OCI-LY3 (cell line): ENCODE results near the gene HIP1.
"Not testable (repeated sequence)": the region's sequence is repeated elsewhere in the genome, so short reads cannot be mapped to it uniquely, and the experiment has no call there.

ENCODE experiments used
- H2AFZ ChIP-seq: fragments of 200-600, 300-600 bp; shearing (Covaris generic); 2 replicates; pipeline ENCODE4 v1.6.0; 2014; ENCODE audit warnings: antibody characterized with exemption, low read depth, low read length
- H3K27ac ChIP-seq: fragments of 200-600, 300-600 bp; sonication (generic); 2 replicates; pipeline ENCODE4 v1.5.1; 2014; ENCODE audit warnings: mild to moderate bottlenecking, low read length, moderate library complexity, mixed read lengths
- H3K27me3 ChIP-seq: fragments of 200-600, 300-600 bp; sonication (generic); 2 replicates; pipeline ENCODE4 v1.6.1; 2014; ENCODE audit warnings: low read depth, low read length, mixed read lengths
- H3K36me3 ChIP-seq: fragments of 200-600, 300-600 bp; sonication (generic); replicated peaks from 2 replicates; pipeline ENCODE3; 2014; ENCODE audit warnings: low read depth, low read length, mixed read lengths
- H3K4me1 ChIP-seq: fragments of 300-600, 200-600 bp; sonication (generic); 2 replicates; pipeline ENCODE4 v1.6.1; 2014; ENCODE audit warnings: low read length, mixed read lengths
- H3K4me2 ChIP-seq: fragments of 200-600, 300-600 bp; sonication (generic); 2 replicates; pipeline ENCODE4 v1.6.1; 2014; ENCODE audit warnings: low read length, mixed read lengths
- H3K4me3 ChIP-seq: fragments of 300-600, 200-600 bp; sonication (generic); 2 replicates; pipeline ENCODE4 v1.5.1; 2014; ENCODE audit warnings: antibody characterized with exemption, mild to moderate bottlenecking, low read length, moderate library complexity
- H3K79me2 ChIP-seq: fragments of 300-600, 200-600 bp; shearing (Covaris generic); 2 replicates; pipeline ENCODE4 v1.6.1; 2014; ENCODE audit warnings: mild to moderate bottlenecking, low read length, mixed read lengths
- H3K9ac ChIP-seq: fragments of 300-600, 200-600 bp; shearing (Covaris generic); 2 replicates; pipeline ENCODE4 v1.6.0; 2014; ENCODE audit warnings: mild to moderate bottlenecking, low read length, moderate library complexity
- H3K9me3 ChIP-seq: fragments of 200-600, 300-600 bp; shearing (Covaris generic); 2 replicates; pipeline ENCODE4 v1.6.1; 2014; ENCODE audit warnings: low read length, mixed read lengths; ENCODE audit not compliant: insufficient read depth
- H4K20me1 ChIP-seq: fragments of 200-600, 300-600 bp; sonication (generic); 2 replicates; pipeline ENCODE4 v1.6.1; 2016; ENCODE audit warnings: low read length, mixed read lengths; ENCODE audit not compliant: insufficient read depth
- EZH2phosphoT487 ChIP-seq: fragments of 200-600 bp; shearing (Covaris generic); IDR thresholded peaks from 2 replicates; pipeline ENCODE4 v1.6.1; 2018; ENCODE audit warnings: antibody characterized with exemption, mixed run types, low read depth
- TF ChIP-seq, protein P1 (sequence below): fragments of 200-600, 300-600 bp; sonication (generic); IDR thresholded peaks from 2 replicates; pipeline ENCODE4 v1.5.1; 2014; ENCODE audit warnings: antibody characterized with exemption, low read length, low read depth

Gene HIP1

DNA sequence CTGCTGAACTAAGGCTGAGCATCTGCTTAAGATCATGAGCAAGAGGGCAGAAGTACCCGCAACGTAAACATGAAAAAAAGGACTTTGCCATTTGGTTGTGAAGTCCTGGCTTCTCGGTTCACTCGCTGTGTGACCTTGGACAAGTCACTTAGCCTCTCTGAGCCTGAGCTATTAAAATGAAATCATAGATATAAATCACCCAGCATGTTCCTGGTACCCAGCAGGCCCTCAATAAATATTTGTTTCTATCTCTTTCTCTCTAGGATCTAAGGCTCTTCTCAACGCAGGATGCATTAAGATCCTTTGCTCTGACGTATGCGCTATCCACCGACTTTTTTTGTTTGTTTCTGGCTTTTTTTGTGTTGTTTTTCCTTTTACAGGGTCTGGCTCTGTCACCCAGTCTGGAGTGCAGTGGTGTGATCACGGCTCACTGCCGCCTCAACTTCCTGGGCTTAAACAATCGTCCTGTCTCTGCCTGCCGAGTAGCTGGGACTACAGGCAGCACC is 6.7 kb downstream of the HIP1 start:
- Histone ChIP-seq H3K79me2 (no peaks in the 10 kb centered on the region), H3K36me3 (no peaks in the 10 kb centered on the region), H3K4me1 (peaks cover 5% of the 10 kb centered on the region), H4K20me1 (no peaks in the 10 kb centered on the region), H3K9me3 (no peaks in the 10 kb centered on the region), H3K4me3 (no peak overlapping the region), H3K9ac (no peak overlapping the region), H3K4me2 (no peak overlapping the region), H2AFZ (no peak overlapping the region), H3K27ac (no peak overlapping the region), H3K27me3 (no peaks in the 10 kb centered on the region)
- TF ChIP-seq EZH2phosphoT487, result no peak
- TF ChIP-seq, protein P1, sequence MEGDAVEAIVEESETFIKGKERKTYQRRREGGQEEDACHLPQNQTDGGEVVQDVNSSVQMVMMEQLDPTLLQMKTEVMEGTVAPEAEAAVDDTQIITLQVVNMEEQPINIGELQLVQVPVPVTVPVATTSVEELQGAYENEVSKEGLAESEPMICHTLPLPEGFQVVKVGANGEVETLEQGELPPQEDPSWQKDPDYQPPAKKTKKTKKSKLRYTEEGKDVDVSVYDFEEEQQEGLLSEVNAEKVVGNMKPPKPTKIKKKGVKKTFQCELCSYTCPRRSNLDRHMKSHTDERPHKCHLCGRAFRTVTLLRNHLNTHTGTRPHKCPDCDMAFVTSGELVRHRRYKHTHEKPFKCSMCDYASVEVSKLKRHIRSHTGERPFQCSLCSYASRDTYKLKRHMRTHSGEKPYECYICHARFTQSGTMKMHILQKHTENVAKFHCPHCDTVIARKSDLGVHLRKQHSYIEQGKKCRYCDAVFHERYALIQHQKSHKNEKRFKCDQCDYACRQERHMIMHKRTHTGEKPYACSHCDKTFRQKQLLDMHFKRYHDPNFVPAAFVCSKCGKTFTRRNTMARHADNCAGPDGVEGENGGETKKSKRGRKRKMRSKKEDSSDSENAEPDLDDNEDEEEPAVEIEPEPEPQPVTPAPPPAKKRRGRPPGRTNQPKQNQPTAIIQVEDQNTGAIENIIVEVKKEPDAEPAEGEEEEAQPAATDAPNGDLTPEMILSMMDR, result no peak

DNA sequence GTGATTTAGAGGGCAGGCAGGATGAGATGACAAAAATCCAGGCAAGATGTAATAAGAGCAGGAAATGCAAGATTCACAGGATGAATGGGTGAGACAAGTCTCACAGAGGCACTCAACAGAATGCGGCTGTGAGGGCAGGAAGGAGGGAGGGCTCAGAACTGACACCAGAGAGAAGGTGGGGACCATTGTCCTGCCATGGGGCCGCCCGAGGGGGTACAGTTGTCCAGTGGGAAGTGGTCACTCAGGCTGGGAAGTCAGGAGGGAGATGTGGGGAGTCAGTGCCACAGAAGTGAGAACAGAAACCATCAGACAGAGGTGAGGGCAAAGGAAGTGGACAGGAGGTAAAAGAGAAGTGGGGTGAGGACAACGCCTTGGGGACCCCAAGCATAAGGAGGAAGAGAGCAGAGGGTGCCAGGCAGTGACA is 8.9 kb downstream of the HIP1 start:
- H3K79me2 ChIP-seq, result no peaks in the 10 kb centered on the region
- H3K27me3 ChIP-seq, result no peaks in the 10 kb centered on the region
- no peaks in the 10 kb centered on the region for H4K20me1 ChIP-seq
- no peak overlapping the region for H3K9ac ChIP-seq
- peaks cover 15% of the 10 kb centered on the region for H3K4me1 ChIP-seq
- no peak for TF ChIP-seq EZH2phosphoT487
- H2AFZ ChIP-seq, result no peak overlapping the region
- no peak overlapping the region for H3K4me3 ChIP-seq
- H3K9me3 ChIP-seq, result no peaks in the 10 kb centered on the region
- no peaks in the 10 kb centered on the region for H3K36me3 ChIP-seq
- no peak overlapping the region for H3K27ac ChIP-seq
- H3K4me2 ChIP-seq, result no peak overlapping the region

DNA sequence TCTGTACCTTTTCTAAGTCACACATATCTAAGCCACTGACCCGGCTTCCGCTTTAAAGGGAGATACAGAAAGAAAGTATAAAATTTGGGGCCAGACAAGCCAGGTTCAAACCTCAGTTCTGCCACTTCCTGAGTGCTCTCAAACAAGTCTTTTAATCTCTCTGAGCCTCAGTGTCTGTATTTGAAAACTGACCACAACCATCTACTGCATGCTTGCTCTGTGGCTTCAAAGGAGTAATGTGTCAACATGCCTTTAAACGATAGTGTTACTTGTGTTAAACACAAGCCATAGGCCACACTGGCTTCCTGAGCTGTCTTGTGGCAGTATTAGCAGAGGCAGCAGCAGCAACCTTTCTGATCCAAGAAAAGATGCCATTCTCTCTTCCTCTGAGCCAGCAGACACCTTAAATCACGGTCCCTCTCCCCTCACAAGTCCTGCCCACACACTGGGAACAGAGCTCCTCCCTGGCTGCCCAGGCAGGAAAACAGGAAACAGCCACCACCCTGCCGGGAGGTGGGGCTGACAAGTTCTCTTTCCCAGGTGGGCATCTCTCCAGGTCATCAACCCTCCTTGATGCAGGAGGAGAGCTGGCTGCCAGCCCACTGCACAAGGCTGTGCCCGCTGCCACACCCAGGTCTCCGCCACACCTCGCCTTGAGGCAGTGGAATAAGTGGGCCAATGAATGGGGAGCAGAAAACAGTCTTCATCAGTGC is 10.7 kb downstream of the HIP1 start:
- no peaks in the 10 kb centered on the region for H3K36me3 ChIP-seq
- H3K27ac ChIP-seq, result no peak overlapping the region
- H3K4me2 ChIP-seq, result no peak overlapping the region
- H4K20me1 ChIP-seq, result no peaks in the 10 kb centered on the region
- no peak overlapping the region for H3K4me3 ChIP-seq
- H2AFZ ChIP-seq, result no peak overlapping the region
- H3K27me3 ChIP-seq, result no peaks in the 10 kb centered on the region
- H3K9ac ChIP-seq, result no peak overlapping the region
- no peaks in the 10 kb centered on the region for H3K79me2 ChIP-seq
- no peaks in the 10 kb centered on the region for H3K9me3 ChIP-seq
- TF ChIP-seq EZH2phosphoT487, result no peak
- TF ChIP-seq, protein P1, result no peak
- peaks cover 26% of the 10 kb centered on the region for H3K4me1 ChIP-seq

DNA sequence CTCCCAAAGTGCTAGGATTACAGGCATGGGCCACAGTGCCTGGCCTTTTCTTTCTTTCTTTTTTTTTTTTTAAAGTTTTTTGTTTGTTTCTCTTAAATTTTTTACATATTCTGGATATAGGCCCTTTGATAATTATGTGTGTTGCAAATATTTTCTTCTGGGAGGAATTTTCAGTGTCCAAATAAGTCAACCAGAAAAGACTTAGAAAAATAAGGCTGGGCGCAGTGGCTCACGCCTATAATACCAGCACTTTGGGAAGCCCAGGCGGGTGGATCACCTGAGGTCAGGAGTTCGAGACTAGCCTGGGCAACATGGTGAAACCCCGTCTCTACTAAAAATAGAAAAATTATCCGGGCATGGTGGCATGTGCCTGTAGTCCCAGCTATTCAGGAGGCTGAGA is 11.4 kb downstream of the HIP1 start:
- not testable (repeated sequence) for H3K27ac ChIP-seq

DNA sequence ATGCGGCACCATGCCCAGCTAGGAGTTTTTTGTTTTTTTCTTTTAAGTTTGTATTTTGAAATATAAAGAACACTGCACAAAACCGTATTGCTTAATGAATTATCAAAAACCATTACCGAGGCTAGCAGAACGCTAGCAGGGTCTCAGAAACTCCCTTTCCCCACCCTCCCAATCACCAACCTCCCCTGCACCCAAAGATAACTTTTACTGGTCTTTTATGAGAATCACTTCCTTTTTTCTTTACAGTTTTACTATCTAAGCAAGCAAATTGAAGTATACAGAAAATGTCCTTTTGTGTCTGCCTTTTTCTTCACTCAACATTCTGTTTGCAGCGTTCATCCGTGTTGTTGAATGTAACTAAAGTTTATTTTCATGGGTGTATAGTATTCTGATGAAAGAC is 13.4 kb downstream of the HIP1 start:
- no peak overlapping the region for H3K9ac ChIP-seq
- H3K4me3 ChIP-seq, result no peak overlapping the region
- H3K9me3 ChIP-seq, result no peaks in the 10 kb centered on the region
- no peaks in the 10 kb centered on the region for H3K36me3 ChIP-seq
- peaks cover 26% of the 10 kb centered on the region for H3K4me1 ChIP-seq
- H2AFZ ChIP-seq, result no peak overlapping the region
- no peaks in the 10 kb centered on the region for H4K20me1 ChIP-seq
- no peaks in the 10 kb centered on the region for H3K79me2 ChIP-seq
- no peaks in the 10 kb centered on the region for H3K27me3 ChIP-seq
- H3K27ac ChIP-seq, result no peak overlapping the region
- TF ChIP-seq, protein P1, result no peak
- no peak for TF ChIP-seq EZH2phosphoT487
- peak overlapping the region; percentile 38 for H3K4me2 ChIP-seq

More for the DNA sequence above, 11.4 kb downstream of the HIP1 start:
- H3K27me3 ChIP-seq, H3K79me2 ChIP-seq, H3K9me3 ChIP-seq, H3K36me3 ChIP-seq, H3K4me3 ChIP-seq, H4K20me1 ChIP-seq, H3K9ac ChIP-seq, H3K4me2 ChIP-seq, H2AFZ ChIP-seq: not testable (repeated sequence)
- peaks cover 26% of the 10 kb centered on the region for H3K4me1 ChIP-seq
